ENCODE results near the gene MAZ.

- TF ChIP-seq CTCF (IDR thresholded peaks at IDR 0.05; ENCODE audit: poor library complexity, severe bottlenecking) (no peak), EP300 (conservative IDR thresholded peaks at IDR 0.05; ENCODE audit: poor library complexity, severe bottlenecking) (no peak), SMC3 (conservative IDR thresholded peaks at IDR 0.05; ENCODE audit: poor library complexity) (no peak)
These were observed 15.3 kb downstream of the MAZ start for GRCh38 chr16:29821643-29822115.
